Measurements from ENCODE around the gene USP49. TPM values are rescaled to one million over a fixed set of nuclear protein-coding genes. Genes with fewer than 3 reads are reported as not detected.

USP49 gene
- polyA plus RNA-seq, 1 of the 3 experiments (the other 2 are of a cell fraction): 2.4 TPM

DNA sequence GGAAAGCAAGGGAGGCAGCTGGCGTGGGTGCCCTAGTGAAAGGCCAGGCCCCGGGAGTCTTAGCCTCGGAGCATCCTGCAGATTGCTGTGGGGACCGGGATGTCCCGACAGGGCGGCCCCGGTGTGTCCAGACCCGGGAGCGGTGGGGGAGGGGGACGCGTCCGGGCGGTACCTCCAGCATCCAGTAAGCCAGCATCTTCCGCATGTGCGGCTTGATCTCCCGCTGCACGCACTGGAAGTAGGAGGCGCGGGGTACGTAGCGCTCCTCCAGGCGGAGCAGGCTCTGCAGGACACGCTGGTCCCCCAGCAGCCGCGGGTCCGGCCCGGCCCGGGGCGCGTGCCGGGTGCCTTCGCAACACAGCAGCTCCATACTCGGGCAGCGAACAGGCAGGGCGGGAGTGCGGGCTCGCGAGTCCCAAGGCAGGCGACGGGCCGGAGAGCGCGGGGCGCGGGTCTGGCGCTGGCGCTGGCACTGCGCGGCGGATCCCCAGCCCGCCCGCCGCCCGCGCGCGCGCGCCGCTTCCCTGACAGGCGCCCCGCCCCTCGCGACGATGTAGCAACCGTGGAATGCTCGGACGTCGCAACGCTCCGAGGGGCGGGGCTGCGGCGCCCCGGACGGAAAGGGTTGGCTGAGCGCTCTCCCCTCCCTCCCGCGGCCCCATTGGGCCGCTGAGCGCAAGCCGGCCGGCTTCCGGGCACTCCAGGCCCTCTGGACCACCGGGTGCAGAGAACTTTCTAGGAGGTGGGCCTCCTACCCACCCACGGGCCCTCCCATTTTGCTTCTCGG lies 46.3 kb upstream of the USP49 start, which contains the start of gene CCND3:
CCND3 (minus strand) TSS at position 529 of the 787 bp plus-strand sequence; CDS start at position 370, 159 bp downstream.
- peak within 1 kb of the TSS; percentile 93 for H3K4me2 ChIP-seq
- DNase-seq: peak; percentile 95
- CTCF ChIA-PET: interaction anchor here (0.5 to 10.3 kb wide), 6 partner anchors 47 to 491 kb away, joined by 3 to 96 read pairs (median 6); partner anchors contain the start of gene TOMM6
- TF ChIP-seq SIN3A (IDR thresholded peaks at IDR 0.05; ENCODE audit: borderline replicate concordance, low read depth, low read length): no peak; the same call in 1 of the 2 replicates
- TF ChIP-seq, protein P1, sequence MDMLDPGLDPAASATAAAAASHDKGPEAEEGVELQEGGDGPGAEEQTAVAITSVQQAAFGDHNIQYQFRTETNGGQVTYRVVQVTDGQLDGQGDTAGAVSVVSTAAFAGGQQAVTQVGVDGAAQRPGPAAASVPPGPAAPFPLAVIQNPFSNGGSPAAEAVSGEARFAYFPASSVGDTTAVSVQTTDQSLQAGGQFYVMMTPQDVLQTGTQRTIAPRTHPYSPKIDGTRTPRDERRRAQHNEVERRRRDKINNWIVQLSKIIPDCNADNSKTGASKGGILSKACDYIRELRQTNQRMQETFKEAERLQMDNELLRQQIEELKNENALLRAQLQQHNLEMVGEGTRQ (IDR thresholded peaks at IDR 0.05; ENCODE audit: borderline replicate concordance, low read depth, low read length): no peak
- no peak for TF ChIP-seq MEF2A (IDR thresholded peaks at IDR 0.05; ENCODE audit: borderline replicate concordance, low read depth)
- TF ChIP-seq MXI1 (IDR thresholded peaks at IDR 0.05; ENCODE audit: low read depth, low read length): peak; percentile 93
- TF ChIP-seq FOXJ3 (CRISPR knock-in tag; IDR thresholded peaks at IDR 0.05): no peak
- no peak for TF ChIP-seq YY1 (IDR thresholded peaks at IDR 0.05; ENCODE audit: low read depth)
- no peak for TF ChIP-seq IRF3 (IDR thresholded peaks at IDR 0.05; ENCODE audit: low read depth, low read length)
- TF ChIP-seq RFX5 (IDR thresholded peaks at IDR 0.05; ENCODE audit: low read length): no peak
- TF ChIP-seq NRF1 (IDR thresholded peaks at IDR 0.05; ENCODE audit: low read depth, low read length): peak; percentile 61
- TF ChIP-seq RXRA (IDR thresholded peaks at IDR 0.05; ENCODE audit: borderline replicate concordance, low read depth): no peak
- no peak for TF ChIP-seq EP300 (IDR thresholded peaks at IDR 0.05; ENCODE audit: borderline replicate concordance in 1 of 2, low read depth in 1 of 2, low read length in 1 of 2)
- no peak for TF ChIP-seq FOXM1 (IDR thresholded peaks at IDR 0.05; ENCODE audit: low read depth)
- no peak for TF ChIP-seq GATA2 (CRISPR knock-in tag; IDR thresholded peaks at IDR 0.05)
- no peak for TF ChIP-seq RCOR1 (IDR thresholded peaks at IDR 0.05; ENCODE audit: low read length)
- TF ChIP-seq REST (IDR thresholded peaks at IDR 0.05; ENCODE audit: low read depth, low read length): no peak
- peak; percentile 72 for TF ChIP-seq POLR2AphosphoS5 (IDR thresholded peaks at IDR 0.05; ENCODE audit: low read depth, low read length)
- no peak for TF ChIP-seq TCF12 (IDR thresholded peaks at IDR 0.05)
- TF ChIP-seq MAX (IDR thresholded peaks at IDR 0.05; ENCODE audit: low read depth): peak; percentile 53; the same call in 1 of the 2 replicates
- TF ChIP-seq, protein P2, sequence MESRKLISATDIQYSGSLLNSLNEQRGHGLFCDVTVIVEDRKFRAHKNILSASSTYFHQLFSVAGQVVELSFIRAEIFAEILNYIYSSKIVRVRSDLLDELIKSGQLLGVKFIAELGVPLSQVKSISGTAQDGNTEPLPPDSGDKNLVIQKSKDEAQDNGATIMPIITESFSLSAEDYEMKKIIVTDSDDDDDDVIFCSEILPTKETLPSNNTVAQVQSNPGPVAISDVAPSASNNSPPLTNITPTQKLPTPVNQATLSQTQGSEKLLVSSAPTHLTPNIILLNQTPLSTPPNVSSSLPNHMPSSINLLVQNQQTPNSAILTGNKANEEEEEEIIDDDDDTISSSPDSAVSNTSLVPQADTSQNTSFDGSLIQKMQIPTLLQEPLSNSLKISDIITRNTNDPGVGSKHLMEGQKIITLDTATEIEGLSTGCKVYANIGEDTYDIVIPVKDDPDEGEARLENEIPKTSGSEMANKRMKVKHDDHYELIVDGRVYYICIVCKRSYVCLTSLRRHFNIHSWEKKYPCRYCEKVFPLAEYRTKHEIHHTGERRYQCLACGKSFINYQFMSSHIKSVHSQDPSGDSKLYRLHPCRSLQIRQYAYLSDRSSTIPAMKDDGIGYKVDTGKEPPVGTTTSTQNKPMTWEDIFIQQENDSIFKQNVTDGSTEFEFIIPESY (IDR thresholded peaks at IDR 0.05; ENCODE audit: borderline replicate concordance, low read depth): no peak
- TF ChIP-seq, protein P3, sequence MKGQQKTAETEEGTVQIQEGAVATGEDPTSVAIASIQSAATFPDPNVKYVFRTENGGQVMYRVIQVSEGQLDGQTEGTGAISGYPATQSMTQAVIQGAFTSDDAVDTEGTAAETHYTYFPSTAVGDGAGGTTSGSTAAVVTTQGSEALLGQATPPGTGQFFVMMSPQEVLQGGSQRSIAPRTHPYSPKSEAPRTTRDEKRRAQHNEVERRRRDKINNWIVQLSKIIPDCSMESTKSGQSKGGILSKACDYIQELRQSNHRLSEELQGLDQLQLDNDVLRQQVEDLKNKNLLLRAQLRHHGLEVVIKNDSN (IDR thresholded peaks at IDR 0.05; ENCODE audit: borderline replicate concordance, low read depth): no peak
- no peak for TF ChIP-seq CTCF (IDR thresholded peaks at IDR 0.05)

More for the DNA sequence above, 46.3 kb upstream of the USP49 start, which contains the start of gene CCND3:
- Histone ChIP-seq H3K79me2 (ENCODE audit: insufficient read depth) (peaks cover 45% of the 10 kb centered on the region), H3K4me1 (ENCODE audit: control insufficient read depth in 1 of 2, insufficient read depth in 2 of 2, low read depth in 1 of 2, low read length in 1 of 2) (peaks cover 18 to 23% of the 10 kb centered on the region in 2 experiments; a peak in 3 of 4 replicates), H3F3A (replicated peaks; ENCODE audit: insufficient read depth) (peaks cover 26% of the 10 kb centered on the region), H3K9ac (peak within 1 kb of the TSS; percentile 79), H3K27me3 (ENCODE audit: insufficient read depth) (no peaks in the 10 kb centered on the region), H3K36me3 (replicated peaks in 1 of 2; ENCODE audit: control insufficient read depth in 1 of 2, insufficient read depth in 2 of 2, low read length in 1 of 2) (peaks cover 0 to 4% of the 10 kb centered on the region in 2 experiments), H2AFZ (ENCODE audit: low read depth) (peak within 1 kb of the TSS; percentile 85), H3K4me3 (ENCODE audit: low read depth in 2 of 2, low read length in 1 of 2) (peak within 1 kb of the TSS; percentile 92 to 95), H3K9me3 (no peaks in the 10 kb centered on the region), H4K20me1 (ENCODE audit: insufficient read depth) (no peaks in the 10 kb centered on the region), H3K9me2 (no peaks in the 10 kb centered on the region), H3K27ac (ENCODE audit: low read depth in 2 of 2, low read length in 1 of 2) (peak within 1 kb of the TSS; percentile 69 to 78)
- WGBS (ENCODE audit: low lambda C conversion rate): 0% methylated on average over 5 of the region's 87 CpGs
- POLR2A ChIA-PET: interaction anchor here (0.6 to 2.4 kb wide), 3 partner anchors 15 to 1797 kb away, joined by 3 to 5 read pairs (median 3); no protein-coding TSS in a partner anchor
